Inflammatory macrophage treated with lipopolysaccharide for 4 hours (primary cell): ENCODE data around the gene STEAP1.
"Not testable (repeated sequence)": the region's sequence is repeated elsewhere in the genome, so short reads cannot be mapped to it uniquely, and the experiment has no call there.

Experiments used
- DNase-seq: peaks from one replicate; pipeline ENCODE4 v3.0.0-alpha.2; 2020

Gene STEAP1

GRCh38 chr7:90175667-90176066, 21.4 kb downstream of the STEAP1 start:
- no peak for DNase-seq

GRCh38 chr7:90176195-90176594, 21.9 kb downstream of the STEAP1 start:
- no peak for DNase-seq

GRCh38 chr7:90178166-90178565, 23.9 kb downstream of the STEAP1 start:
- no peak for DNase-seq

- DNase-seq, result peak; percentile 87
Observed at GRCh38 chr7:90178679-90179278, 24.5 kb downstream of the STEAP1 start.

- DNase-seq, result peak; percentile 23
Observed at GRCh38 chr7:90180011-90180585, 25.8 kb downstream of the STEAP1 start.

GRCh38 chr7:90180649-90181048, 26.4 kb downstream of the STEAP1 start:
- DNase-seq, result peak; percentile 25

GRCh38 chr7:90181485-90181884, 27.2 kb downstream of the STEAP1 start:
- DNase-seq, result no peak

GRCh38 chr7:90186290-90186689, 32.0 kb downstream of the STEAP1 start:
- not testable (repeated sequence) for DNase-seq

- no peak for DNase-seq
Observed at GRCh38 chr7:90187507-90188050, 33.3 kb downstream of the STEAP1 start.

- no peak for DNase-seq
Observed at GRCh38 chr7:90188281-90188680, 34.0 kb downstream of the STEAP1 start.

GRCh38 chr7:90190995-90191394, 36.7 kb downstream of the STEAP1 start:
- DNase-seq, result no peak

GRCh38 chr7:90191648-90192047, 37.4 kb downstream of the STEAP1 start:
- no peak for DNase-seq

- no peak for DNase-seq
Observed at GRCh38 chr7:90192876-90193750, 38.8 kb downstream of the STEAP1 start.

- no peak for DNase-seq
Observed at GRCh38 chr7:90194911-90195809, 40.9 kb downstream of the STEAP1 start.

GRCh38 chr7:90201500-90202195, 47.4 kb downstream of the STEAP1 start:
- peak; percentile 21 for DNase-seq

- no peak for DNase-seq
Observed at GRCh38 chr7:90207956-90208355, 53.7 kb downstream of the STEAP1 start.

- no peak for DNase-seq
Observed at GRCh38 chr7:90209776-90210175, 55.5 kb downstream of the STEAP1 start.

- DNase-seq, result no peak
Observed at GRCh38 chr7:90210475-90210874, 56.2 kb downstream of the STEAP1 start.

GRCh38 chr7:90210981-90211380, 56.7 kb downstream of the STEAP1 start:
- no peak for DNase-seq

GRCh38 chr7:90211391-90212148, 57.3 kb downstream of the STEAP1 start, which contains the start of gene STEAP2:
TSS of gene STEAP2 (plus strand) at chr7:90211740. CDS start at chr7:90225083, 13,343 bp downstream.
- DNase-seq, result peak; percentile 22

GRCh38 chr7:90212149-90212495, 57.9 kb downstream of the STEAP1 start:
- DNase-seq, result no peak
